HepG2 (cell line): ENCODE data around the gene ATG4D.

Experiments
- CTCF ChIP-seq: sonication (generic); formaldehyde crosslinking; IDR thresholded peaks from 2 replicates; pipeline ENCODE4 v1.5.0; 2020; ENCODE audit warnings: mild to moderate bottlenecking, missing genetic modification reagents, moderate library complexity
- EZH2 ChIP-seq: conservative IDR thresholded peaks from 2 replicates; pipeline ENCODE4 v1.6.1; 2012; ENCODE audit warnings: mild to moderate bottlenecking, low read depth, low read length, moderate library complexity
- FOXK1 ChIP-seq: sonication (generic); formaldehyde crosslinking; IDR thresholded peaks from 2 replicates; pipeline ENCODE4 v1.4.0; 2020; ENCODE audit warnings: low read depth, missing genetic modification reagents, borderline replicate concordance
- IKZF1 ChIP-seq: fragments of 450-650 bp; IDR thresholded peaks from 2 replicates; pipeline ENCODE4 v1.7.1; 2016
- MTA1 ChIP-seq: sonication (generic); formaldehyde crosslinking; IDR thresholded peaks from 2 replicates; pipeline ENCODE4 v1.4.0; 2020; ENCODE audit warnings: missing genetic modification reagents, mild to moderate bottlenecking, borderline replicate concordance
- NCOA2 ChIP-seq: sonication (generic); formaldehyde crosslinking; IDR thresholded peaks from 2 replicates; pipeline ENCODE4 v1.8.0; 2022; ENCODE audit warnings: inconsistent platforms
- NFE2L1 ChIP-seq: sonication (generic); formaldehyde crosslinking; IDR thresholded peaks from 2 replicates; pipeline ENCODE4 v1.4.0; 2020; ENCODE audit warnings: missing genetic modification reagents, mild to moderate bottlenecking, borderline replicate concordance
- REST ChIP-seq, 2 experiments: IDR thresholded peaks; 2 replicates each; pipeline ENCODE4 v1.6.1; 2011 to 2012; ENCODE audit warnings: low read length in 2 of 2, borderline replicate concordance in 1 of 2, low read depth in 1 of 2, mild to moderate bottlenecking in 1 of 2, moderate library complexity in 1 of 2
- RFXANK ChIP-seq: IDR thresholded peaks from 2 replicates; pipeline ENCODE4 v1.6.1; 2016
- ZFP37 ChIP-seq: sonication (generic); formaldehyde crosslinking; IDR thresholded peaks from 2 replicates; pipeline ENCODE4 v1.4.0; 2020; ENCODE audit warnings: missing genetic modification reagents, borderline replicate concordance
- ZKSCAN1 ChIP-seq: fragments of 150-350 bp; IDR thresholded peaks from 2 replicates; pipeline ENCODE4 v1.6.1; 2014; ENCODE audit warnings: low read length
- ZNF121 ChIP-seq: sonication (generic); formaldehyde crosslinking; IDR thresholded peaks from 2 replicates; pipeline ENCODE4 v1.5.0; 2020; ENCODE audit warnings: mild to moderate bottlenecking, missing genetic modification reagents
- ZNF24 ChIP-seq: fragments of 450-650 bp; IDR thresholded peaks from 2 replicates; pipeline ENCODE4 v1.6.1; 2017; ENCODE audit warnings: antibody characterized with exemption, mild to moderate bottlenecking
- ZUFSP ChIP-seq: sonication (generic); formaldehyde crosslinking; IDR thresholded peaks from 2 replicates; pipeline ENCODE4 v1.9.0; 2021; ENCODE audit warnings: missing genetic modification reagents, mild to moderate bottlenecking, borderline replicate concordance

GRCh38 chr19:10514211-10515145, 29.2 kb upstream of the ATG4D start:
- TF ChIP-seq RFXANK (CRISPR knock-in tag), result no peak
- TF ChIP-seq MTA1 (CRISPR knock-in tag), result 0 out of 2 replicates have a peak, but pooled peaks have one; percentile 23
- TF ChIP-seq IKZF1, result no peak
- no peak for TF ChIP-seq ZKSCAN1
- no peak for TF ChIP-seq FOXK1 (CRISPR knock-in tag)
- TF ChIP-seq ZUFSP (CRISPR knock-in tag), result no peak
- no peak for TF ChIP-seq ZNF24
- TF ChIP-seq NFE2L1 (CRISPR knock-in tag), result no peak
- no peak for TF ChIP-seq ZFP37 (CRISPR knock-in tag)
- TF ChIP-seq NCOA2, result no peak
- no peak for TF ChIP-seq ZNF121 (CRISPR knock-in tag)
- TF ChIP-seq REST (IDR thresholded peaks at IDR 0.05; ENCODE audit: borderline replicate concordance in 1 of 2, low read depth in 1 of 2, low read length in 2 of 2), result no peak
- no peak for TF ChIP-seq CTCF
- no peak for TF ChIP-seq EZH2
